A549 (cell line): ENCODE results near the gene SLC19A1.

ENCODE experiments used
- CTCF ChIP-seq: fragments of >200 bp; sonication (Bioruptor Twin); formaldehyde crosslinking; IDR thresholded peaks from 3 replicates; pipeline ENCODE4 v1.5.1; 2016
- EHMT2 ChIP-seq: fragments of 200-600 bp; sonication (generic); IDR thresholded peaks from 2 replicates; pipeline ENCODE4 v1.6.1; 2016; ENCODE audit warnings: antibody characterized with exemption, low read depth, mild to moderate bottlenecking, moderate library complexity
- EP300 ChIP-seq, 2 experiments: fragments of >200 bp; sonication (Bioruptor Twin); formaldehyde crosslinking; IDR thresholded peaks; 2 replicates in 1 of 2; 3 replicates in 1 of 2; pipeline ENCODE4 v1.6.1; 2016 to 2017
- ESRRA ChIP-seq: fragments of 150-350 bp; IDR thresholded peaks from 2 replicates; pipeline ENCODE4 v1.6.1; 2014; ENCODE audit warnings: mild to moderate bottlenecking, low read length, borderline replicate concordance
- HOXB5 ChIP-seq: fragments of 250-450 bp; sonication (Bioruptor Pico); IDR thresholded peaks from 2 replicates; pipeline ENCODE4 v1.5.0; 2020; ENCODE audit warnings: mild to moderate bottlenecking, moderate library complexity
- MAFK ChIP-seq: fragments of 450-650 bp; IDR thresholded peaks from 2 replicates; pipeline ENCODE4 v1.6.1; 2014; ENCODE audit not compliant: partially characterized antibody
- RNF2 ChIP-seq: fragments of 200-600 bp; sonication (generic); IDR thresholded peaks from 2 replicates; pipeline ENCODE4 v1.6.1; 2016; ENCODE audit warnings: low read depth, mild to moderate bottlenecking, antibody characterized with exemption, moderate library complexity, borderline replicate concordance

DNA sequence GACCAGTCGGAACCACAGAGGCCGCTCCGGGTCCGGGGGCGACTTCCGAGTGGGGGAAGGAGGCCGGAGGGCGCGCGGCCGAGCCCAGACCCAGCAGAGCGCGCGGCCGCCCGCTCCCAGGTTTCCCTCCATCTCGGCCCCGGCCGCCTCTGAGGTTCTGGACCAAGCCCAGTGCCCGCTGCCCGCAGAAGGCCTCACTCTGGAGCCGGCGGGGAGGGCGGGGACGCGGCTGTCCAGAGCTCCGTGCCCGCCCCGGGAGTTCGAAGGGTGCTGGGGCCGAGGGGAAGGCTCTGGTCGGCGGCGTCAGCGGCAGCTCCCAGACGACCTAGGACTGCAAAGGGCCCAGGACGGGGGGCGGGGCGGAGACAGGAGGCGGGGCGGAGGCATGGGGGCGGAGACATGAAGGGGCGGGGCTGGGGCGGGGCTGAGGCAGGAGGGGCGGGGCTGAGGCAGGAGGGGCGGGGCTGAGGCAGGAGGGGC, 48.0 kb upstream of the SLC19A1 start:
- TF ChIP-seq CTCF: no peak
- TF ChIP-seq EP300 (IDR thresholded peaks at IDR 0.05): no peak
- TF ChIP-seq RNF2: no peak
- no peak for TF ChIP-seq ESRRA
- TF ChIP-seq MAFK: no peak
- TF ChIP-seq EHMT2: no peak
- no peak for TF ChIP-seq HOXB5 (CRISPR knock-in tag)
